ENCODE measurements around the gene B4GALNT4.
"Not testable (repeated sequence)": the region's sequence is repeated elsewhere in the genome, so short reads cannot be mapped to it uniquely, and the experiment has no call there.

B4GALNT4 gene

GRCh38 chr11:417652-418342 is 48.5 kb downstream of the B4GALNT4 start:
- no peak for FAIRE-seq

DNA sequence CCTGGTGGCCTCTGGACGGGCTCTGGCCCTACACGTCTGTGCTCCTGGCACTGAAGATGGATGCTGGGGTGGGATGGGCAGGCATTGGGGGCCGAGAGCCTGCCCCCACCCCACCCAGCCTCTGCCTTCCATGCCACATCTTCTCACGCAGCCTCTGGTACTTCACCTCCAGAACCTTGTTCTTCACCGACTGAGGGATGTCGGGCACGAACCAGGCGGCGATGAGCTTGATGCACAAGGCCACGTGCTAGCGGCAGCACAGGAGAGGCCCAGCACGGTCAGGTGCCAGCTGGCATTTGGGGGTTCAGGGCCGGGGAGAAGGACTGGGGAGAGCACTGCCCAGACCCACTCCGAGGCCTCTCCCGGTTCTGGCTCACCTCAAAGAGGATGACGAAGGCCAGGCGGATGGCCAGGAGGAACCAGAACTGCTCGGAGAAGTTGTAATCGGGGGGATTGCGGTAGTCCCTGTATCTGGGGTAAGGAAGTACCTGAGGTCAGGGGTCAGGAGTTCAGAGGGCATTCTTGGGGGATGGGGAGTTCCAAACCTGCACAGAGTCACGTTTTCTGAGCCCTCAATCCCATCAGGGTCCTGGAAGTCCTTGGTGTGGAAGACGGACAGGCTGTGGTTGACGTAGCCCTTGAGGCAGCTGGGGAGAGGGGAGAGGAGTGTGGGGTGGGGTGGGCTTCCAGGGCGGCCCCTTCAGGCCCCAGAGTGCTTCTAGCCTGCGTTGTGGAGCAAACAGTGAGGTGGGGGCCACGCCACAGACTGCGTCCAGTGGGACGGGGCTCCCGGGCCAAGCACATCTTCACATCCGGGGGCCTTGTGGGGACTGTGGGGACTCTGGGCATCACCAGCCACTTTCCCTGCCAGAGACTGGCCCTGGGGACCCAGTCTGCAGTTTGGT is 49.3 kb downstream of the B4GALNT4 start:
- no peak for FAIRE-seq
- no peak for DNase-seq (ENCODE audit: extremely low spot score, insufficient read length, low read depth)

More at GRCh38 chr11:417652-418342, 48.5 kb downstream of the B4GALNT4 start:
- DNase-seq (ENCODE audit: extremely low spot score, insufficient read length, low read depth): no peak

DNA sequence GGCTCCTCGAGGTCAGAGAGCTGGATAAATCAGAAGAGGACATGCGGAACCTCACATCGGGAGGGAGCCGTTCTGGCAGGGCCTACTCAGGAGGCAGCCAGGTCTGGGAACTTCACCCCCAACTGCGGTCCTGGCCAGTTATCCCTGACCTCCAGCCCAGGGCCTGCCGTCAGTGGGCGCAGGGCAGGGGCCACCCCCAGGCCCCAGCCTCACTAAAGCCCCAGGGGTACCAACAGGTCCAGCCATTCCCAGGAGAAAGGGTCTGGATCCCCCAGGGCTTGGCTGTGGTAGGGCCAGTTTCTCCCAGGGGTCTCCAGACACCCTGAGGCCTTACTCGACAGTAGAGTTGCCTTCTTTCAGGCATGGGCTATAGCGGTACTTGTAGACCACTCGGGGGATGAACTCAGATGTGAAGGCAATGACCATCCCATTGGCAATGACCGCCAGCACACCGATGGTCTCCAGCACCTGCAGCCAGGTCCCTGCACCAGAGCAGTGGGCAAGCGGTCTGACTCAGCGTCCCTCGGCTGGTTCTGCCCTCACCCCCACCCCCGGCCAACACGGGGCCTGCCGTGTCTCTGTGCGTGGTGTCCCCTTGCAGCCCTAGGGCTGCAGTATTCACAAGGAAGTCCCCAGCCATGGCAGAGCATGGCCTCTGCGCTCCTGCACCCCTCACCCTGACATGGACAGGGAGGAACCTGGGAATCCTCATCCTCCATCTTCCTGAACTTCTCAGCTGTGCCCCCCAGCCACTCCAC is 50.1 kb downstream of the B4GALNT4 start:
- DNase-seq (ENCODE audit: extremely low spot score, insufficient read length, low read depth): no peak
- FAIRE-seq: no peak

DNA sequence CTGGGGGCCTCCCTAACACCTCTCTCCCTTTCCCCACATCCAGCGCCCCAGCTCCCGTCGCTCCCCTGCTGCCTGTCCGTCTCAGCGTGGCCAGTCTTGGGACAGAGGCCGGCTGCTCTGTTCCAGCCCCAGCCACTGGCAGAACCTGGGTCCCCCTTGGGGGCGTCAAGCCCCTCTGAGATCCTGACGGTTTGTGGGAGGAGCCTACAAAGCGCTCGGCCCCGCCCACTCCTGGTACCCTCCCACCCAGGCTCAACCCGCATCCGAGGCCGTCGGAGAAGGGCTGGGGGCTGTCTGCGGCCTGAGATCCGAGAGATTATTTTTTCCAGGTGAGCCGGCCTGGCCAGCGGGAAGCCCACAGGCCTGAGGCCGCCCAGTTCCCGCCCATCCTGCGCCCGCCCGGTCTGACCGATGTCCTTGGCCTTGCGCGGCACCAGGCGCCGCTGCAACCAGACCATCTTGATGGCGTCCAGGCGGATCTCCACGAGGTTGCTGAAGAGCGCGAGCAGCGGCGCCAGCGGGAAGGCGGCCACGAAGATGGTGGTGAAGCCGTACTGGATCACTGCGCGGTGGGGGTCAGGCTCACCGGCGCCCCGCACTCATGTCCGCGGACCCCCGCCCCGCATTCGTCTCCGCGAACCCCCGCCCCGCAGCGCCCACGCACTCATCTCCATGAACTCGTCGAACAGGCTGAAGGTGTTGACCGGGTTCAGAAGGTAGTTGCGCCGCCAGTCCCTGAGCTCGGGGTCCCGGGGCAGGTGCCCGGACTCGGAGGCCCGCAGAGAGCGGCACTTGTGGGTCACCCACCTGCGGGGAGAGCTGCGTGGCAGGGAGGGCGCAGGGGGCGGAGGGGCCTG is 51.0 kb downstream of the B4GALNT4 start:
- FAIRE-seq: no peak
- no peak for DNase-seq (ENCODE audit: extremely low spot score, insufficient read length, low read depth)

GRCh38 chr11:420911-421321 is 51.6 kb downstream of the B4GALNT4 start:
- FAIRE-seq: no peak
- no peak for DNase-seq (ENCODE audit: extremely low spot score, insufficient read length, low read depth)

- DNase-seq (ENCODE audit: extremely low spot score, insufficient read length, low read depth): no peak
- no peak for FAIRE-seq
These were observed 53.0 kb downstream of the B4GALNT4 start for GRCh38 chr11:422249-422656.

- FAIRE-seq (no peak), DNase-seq (ENCODE audit: extremely low spot score, insufficient read length, low read depth) (no peak)
These were observed 54.9 kb downstream of the B4GALNT4 start for GRCh38 chr11:424232-424631.

DNA sequence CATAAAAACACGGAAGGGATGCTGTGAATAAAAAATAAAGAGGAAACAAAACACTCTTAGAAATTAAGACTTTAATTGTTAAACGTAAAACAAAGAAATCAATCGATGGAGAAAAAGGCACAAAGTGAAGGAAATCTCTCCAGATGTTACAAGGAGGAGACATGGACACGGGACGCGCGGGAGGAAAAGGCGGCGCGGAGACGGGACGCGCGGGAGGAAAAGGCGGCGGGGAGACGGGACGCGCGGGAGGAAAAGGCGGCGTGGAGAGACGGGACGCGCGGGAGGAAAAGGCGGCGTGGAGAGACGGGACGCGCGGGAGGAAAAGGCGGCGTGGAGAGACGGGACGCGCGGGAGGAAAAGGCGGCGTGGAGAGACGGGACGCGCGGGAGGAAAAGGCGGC is 55.5 kb downstream of the B4GALNT4 start:
- not testable (repeated sequence) for DNase-seq (ENCODE audit: extremely low spot score, insufficient read length, low read depth); FAIRE-seq

GRCh38 chr11:425301-425700 is 56.0 kb downstream of the B4GALNT4 start:
- no peak for FAIRE-seq

GRCh38 chr11:426851-427250 is 57.6 kb downstream of the B4GALNT4 start:
- no peak for FAIRE-seq
- no peak for DNase-seq (ENCODE audit: extremely low spot score, insufficient read length, low read depth)

More at GRCh38 chr11:425301-425700, 56.0 kb downstream of the B4GALNT4 start:
- DNase-seq (ENCODE audit: extremely low spot score, insufficient read length, low read depth): no peak

GRCh38 chr11:428295-428694 is 59.0 kb downstream of the B4GALNT4 start:
- DNase-seq (ENCODE audit: extremely low spot score, insufficient read length, low read depth) (no peak), FAIRE-seq (no peak)

DNA sequence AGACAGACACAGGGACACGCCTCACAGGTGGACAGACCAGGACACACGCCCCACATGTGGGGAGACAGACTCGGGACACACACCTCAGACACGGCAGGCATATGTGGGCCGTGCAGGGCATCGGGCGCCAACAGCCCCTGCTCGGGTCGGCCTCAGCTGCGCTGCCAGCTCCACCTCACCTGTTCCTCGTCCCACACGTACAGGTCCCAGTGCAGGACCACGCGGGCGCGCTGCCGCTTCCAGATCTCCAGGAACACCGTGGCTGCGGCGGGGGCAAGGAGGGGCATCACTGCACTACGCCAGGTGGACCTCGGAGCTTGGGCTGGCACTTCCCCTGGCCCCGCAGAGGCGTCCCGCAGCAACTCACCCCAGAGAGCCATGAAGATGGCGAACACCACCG is 60.1 kb downstream of the B4GALNT4 start:
- FAIRE-seq (no peak), DNase-seq (ENCODE audit: extremely low spot score, insufficient read length, low read depth) (no peak)

DNA sequence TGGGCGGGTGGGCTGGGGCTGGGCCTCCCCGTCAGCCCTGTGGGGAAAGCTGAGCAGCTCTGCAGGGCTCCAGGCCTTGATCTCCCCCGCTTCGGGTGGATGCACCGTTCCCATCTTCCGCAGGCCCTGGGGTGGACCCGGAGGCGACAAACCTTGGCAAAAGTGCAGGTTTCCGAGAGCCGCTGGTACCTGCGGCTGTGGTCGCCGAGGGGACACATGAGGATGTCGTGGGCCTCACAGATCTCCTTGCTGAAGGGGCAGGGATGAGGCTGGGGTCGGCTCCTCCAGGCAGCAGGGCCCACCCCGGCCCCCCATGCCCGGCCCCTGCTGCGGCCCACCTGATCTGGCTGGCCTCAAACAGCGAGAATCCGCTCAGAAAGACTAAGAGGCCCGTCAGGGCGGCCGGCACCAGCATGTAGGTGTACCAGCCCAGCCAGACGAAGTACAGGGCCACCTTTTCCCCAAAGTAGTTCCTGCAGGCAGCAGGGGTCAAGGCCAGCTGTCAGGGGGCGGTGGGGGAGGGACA is 60.7 kb downstream of the B4GALNT4 start:
- no peak for FAIRE-seq

More for the DNA sequence above, 60.7 kb downstream of the B4GALNT4 start:
- DNase-seq (ENCODE audit: extremely low spot score, insufficient read length, low read depth): no peak

Measured in GM18507 (cell line).